Neural cell (in vitro differentiated cells): ENCODE data around the gene SORCS1. TPM values are rescaled to one million over a fixed set of nuclear protein-coding genes. Genes with fewer than 3 reads are reported as not detected.

ENCODE experiments used
- H2AFZ ChIP-seq: fragments of 200-600, 300-800 bp; sonication (generic), shearing (Covaris generic); 2 replicates; pipeline ENCODE4 v1.6.0; 2014; ENCODE audit warnings: low read depth, mild to moderate bottlenecking, antibody characterized with exemption, low read length, moderate library complexity
- H3F3A ChIP-seq: fragments of 200-600 bp; shearing (Covaris generic); 2 replicates; pipeline ENCODE4 v1.6.1; 2016; ENCODE audit warnings: mild to moderate bottlenecking, moderate library complexity, mixed read lengths, antibody characterized with exemption, low read length; ENCODE audit not compliant: insufficient read depth, poor library complexity, severe bottlenecking
- H3K27ac ChIP-seq: fragments of 200-600, 300-800 bp; sonication (generic), shearing (Covaris generic); 2 replicates; pipeline ENCODE4 v1.5.1; 2014; ENCODE audit warnings: mild to moderate bottlenecking, low read length, moderate library complexity
- H3K27me3 ChIP-seq: fragments of 300-800, 200-600 bp; sonication (generic), shearing (Covaris generic); 2 replicates; pipeline ENCODE4 v1.6.0; 2014; ENCODE audit warnings: mild to moderate bottlenecking, low read depth, low read length, moderate library complexity; ENCODE audit not compliant: insufficient read depth
- H3K36me3 ChIP-seq: fragments of 300-800, 200-600 bp; sonication (generic), shearing (Covaris generic); 2 replicates; pipeline ENCODE4 v1.5.1; 2014; ENCODE audit warnings: mild to moderate bottlenecking, antibody characterized with exemption, low read length, moderate library complexity; ENCODE audit not compliant: insufficient read depth
- H3K4me2 ChIP-seq: fragments of 300-800, 200-600 bp; sonication (generic), shearing (Covaris generic); 2 replicates; pipeline ENCODE4 v1.6.0; 2014; ENCODE audit warnings: mild to moderate bottlenecking, low read length
- H3K4me3 ChIP-seq: fragments of 300-800, 200-600 bp; sonication (generic), shearing (Covaris generic); 2 replicates; pipeline ENCODE4 v1.5.1; 2014; ENCODE audit warnings: mild to moderate bottlenecking, low read length, moderate library complexity
- H3K79me2 ChIP-seq: fragments of 200-600 bp; shearing (Covaris generic); replicated peaks from 2 replicates; pipeline ENCODE4 v1.6.0; 2014; ENCODE audit warnings: mild to moderate bottlenecking, low read length, moderate library complexity; ENCODE audit not compliant: insufficient read depth
- H3K9ac ChIP-seq: fragments of 300-800, 200-600 bp; sonication (generic), shearing (Covaris generic); 2 replicates; pipeline ENCODE4 v1.6.1; 2016; ENCODE audit warnings: mild to moderate bottlenecking, low read length, mixed read lengths
- H3K9me2 ChIP-seq: fragments of 200-600 bp; shearing (Covaris generic); 2 replicates; pipeline ENCODE4 v1.6.1; 2016; ENCODE audit warnings: mild to moderate bottlenecking, low read length, mixed read lengths; ENCODE audit not compliant: insufficient read depth
- H3K9me3 ChIP-seq: fragments of 200-600, 300-800 bp; sonication (generic), shearing (Covaris generic); 2 replicates; pipeline ENCODE4 v1.6.1; 2016; ENCODE audit warnings: mild to moderate bottlenecking, mixed run types, low read length, moderate library complexity, mixed read lengths
- H4K20me1 ChIP-seq: fragments of 200-600 bp; shearing (Covaris generic); 2 replicates; pipeline ENCODE4 v1.6.1; 2016; ENCODE audit warnings: mild to moderate bottlenecking, mixed run types; ENCODE audit not compliant: insufficient read depth
- EP300 ChIP-seq: fragments of 450-650 bp; conservative IDR thresholded peaks from 2 replicates; pipeline ENCODE4 v1.6.1; 2014; ENCODE audit warnings: antibody characterized with exemption, mild to moderate bottlenecking, moderate library complexity; ENCODE audit not compliant: poor library complexity, severe bottlenecking
- EZH2 ChIP-seq: fragments of 200-600, 300-800 bp; shearing (Covaris generic), sonication (generic); IDR thresholded peaks from 2 replicates; pipeline ENCODE4 v1.6.1; 2014; ENCODE audit warnings: antibody characterized with exemption, low read length, borderline replicate concordance, mild to moderate bottlenecking; ENCODE audit not compliant: insufficient read depth, poor library complexity, severe bottlenecking
- MXI1 ChIP-seq: fragments of 450-650 bp; conservative IDR thresholded peaks from 2 replicates; pipeline ENCODE4 v1.6.1; 2014; ENCODE audit warnings: antibody characterized with exemption, mild to moderate bottlenecking; ENCODE audit not compliant: poor library complexity, severe bottlenecking
- POLR2AphosphoS5 ChIP-seq: IDR thresholded peaks from 2 replicates; pipeline ENCODE4 v1.6.1; 2012
- RAD21 ChIP-seq: fragments of 450-650 bp; conservative IDR thresholded peaks from 2 replicates; pipeline ENCODE4 v1.6.1; 2014; ENCODE audit warnings: antibody characterized with exemption, mild to moderate bottlenecking, moderate library complexity
- REST ChIP-seq: IDR thresholded peaks from 2 replicates; pipeline ENCODE4 v1.6.1; 2012; ENCODE audit warnings: borderline replicate concordance
- SMC3 ChIP-seq: fragments of 450-650 bp; conservative IDR thresholded peaks from 2 replicates; pipeline ENCODE4 v1.6.1; 2014; ENCODE audit warnings: antibody characterized with exemption, mild to moderate bottlenecking, moderate library complexity; ENCODE audit not compliant: poor library complexity
- TAF1 ChIP-seq: IDR thresholded peaks from 2 replicates; pipeline ENCODE4 v1.6.1; 2012; ENCODE audit warnings: low read depth
- polyA plus RNA-seq: library from polyadenylated mRNA; depleted of rRNA; stranded (reverse); fragments of >200 nt; gene quantifications from 2 replicates; pipeline ENCODE4 v1.2.3, GENCODE V29; 2014
- TF ChIP-seq, protein P1 (sequence below): fragments of 450-650 bp; IDR thresholded peaks from 2 replicates; pipeline ENCODE4 v1.5.1; 2014; ENCODE audit warnings: antibody characterized with exemption, mild to moderate bottlenecking, moderate library complexity; ENCODE audit not compliant: poor library complexity, severe bottlenecking

The SORCS1 gene
- polyA plus RNA-seq, 1 donor from 2014 or later: 27.0 TPM

GRCh38 chr10:106728232-106728631, 436.3 kb downstream of the SORCS1 start:
- Histone ChIP-seq H4K20me1 (no peaks in the 10 kb centered on the region), H3K27me3 (no peaks in the 10 kb centered on the region), H3K4me2 (no peak overlapping the region), H3K36me3 (no peaks in the 10 kb centered on the region), H3K9ac (no peak overlapping the region), H3F3A (no peaks in the 10 kb centered on the region), H3K9me2 (no peaks in the 10 kb centered on the region), H3K9me3 (no peaks in the 10 kb centered on the region), H3K79me2 (no peaks in the 10 kb centered on the region), H3K27ac (no peak overlapping the region), H2AFZ (no peak overlapping the region), H3K4me3 (no peak overlapping the region)
- TF ChIP-seq RAD21 (no peak), EP300 (no peak), SMC3 (no peak), REST (no peak), TAF1 (no peak), POLR2AphosphoS5 (no peak), MXI1 (no peak), EZH2 (no peak)
- TF ChIP-seq, protein P1, sequence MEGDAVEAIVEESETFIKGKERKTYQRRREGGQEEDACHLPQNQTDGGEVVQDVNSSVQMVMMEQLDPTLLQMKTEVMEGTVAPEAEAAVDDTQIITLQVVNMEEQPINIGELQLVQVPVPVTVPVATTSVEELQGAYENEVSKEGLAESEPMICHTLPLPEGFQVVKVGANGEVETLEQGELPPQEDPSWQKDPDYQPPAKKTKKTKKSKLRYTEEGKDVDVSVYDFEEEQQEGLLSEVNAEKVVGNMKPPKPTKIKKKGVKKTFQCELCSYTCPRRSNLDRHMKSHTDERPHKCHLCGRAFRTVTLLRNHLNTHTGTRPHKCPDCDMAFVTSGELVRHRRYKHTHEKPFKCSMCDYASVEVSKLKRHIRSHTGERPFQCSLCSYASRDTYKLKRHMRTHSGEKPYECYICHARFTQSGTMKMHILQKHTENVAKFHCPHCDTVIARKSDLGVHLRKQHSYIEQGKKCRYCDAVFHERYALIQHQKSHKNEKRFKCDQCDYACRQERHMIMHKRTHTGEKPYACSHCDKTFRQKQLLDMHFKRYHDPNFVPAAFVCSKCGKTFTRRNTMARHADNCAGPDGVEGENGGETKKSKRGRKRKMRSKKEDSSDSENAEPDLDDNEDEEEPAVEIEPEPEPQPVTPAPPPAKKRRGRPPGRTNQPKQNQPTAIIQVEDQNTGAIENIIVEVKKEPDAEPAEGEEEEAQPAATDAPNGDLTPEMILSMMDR: no peak

- no peaks in the 10 kb centered on the region for H3K9me2 ChIP-seq
- no peak overlapping the region for H2AFZ ChIP-seq
- no peaks in the 10 kb centered on the region for H3K9me3 ChIP-seq
- H3F3A ChIP-seq: no peaks in the 10 kb centered on the region
- H4K20me1 ChIP-seq: no peaks in the 10 kb centered on the region
- H3K4me3 ChIP-seq: no peak overlapping the region
- TF ChIP-seq MXI1 (no peak), EZH2 (no peak), RAD21 (no peak), SMC3 (no peak), TAF1 (no peak), POLR2AphosphoS5 (no peak), REST (no peak), EP300 (no peak)
- TF ChIP-seq, protein P1: no peak
- H3K79me2 ChIP-seq: no peaks in the 10 kb centered on the region
- H3K9ac ChIP-seq: no peak overlapping the region
- H3K4me2 ChIP-seq: no peak overlapping the region
- H3K27me3 ChIP-seq: no peaks in the 10 kb centered on the region
- H3K27ac ChIP-seq: no peak overlapping the region
- no peaks in the 10 kb centered on the region for H3K36me3 ChIP-seq
Observed at GRCh38 chr10:106727170-106727569, 437.3 kb downstream of the SORCS1 start.
